Measurements from ENCODE around the gene NUDT21. TPM values are rescaled to one million over a fixed set of nuclear protein-coding genes. Genes with fewer than 3 reads are reported as not detected.
"Not testable (repeated sequence)": the region's sequence is repeated elsewhere in the genome, so short reads cannot be mapped to it uniquely, and the experiment has no call there.

Gene NUDT21
- 72.7 and 83.5 TPM in 2 replicates for total RNA-seq (2014; rRNA removed; shearing (Covaris generic))
- polyA plus RNA-seq (2015; cell fraction: cytosol; rRNA removed): 45.3 and 59.5 TPM in 2 replicates
- polyA plus RNA-seq (2015; cell fraction: nucleus; rRNA removed): 29.7 and 51.0 TPM in 2 replicates

DNA sequence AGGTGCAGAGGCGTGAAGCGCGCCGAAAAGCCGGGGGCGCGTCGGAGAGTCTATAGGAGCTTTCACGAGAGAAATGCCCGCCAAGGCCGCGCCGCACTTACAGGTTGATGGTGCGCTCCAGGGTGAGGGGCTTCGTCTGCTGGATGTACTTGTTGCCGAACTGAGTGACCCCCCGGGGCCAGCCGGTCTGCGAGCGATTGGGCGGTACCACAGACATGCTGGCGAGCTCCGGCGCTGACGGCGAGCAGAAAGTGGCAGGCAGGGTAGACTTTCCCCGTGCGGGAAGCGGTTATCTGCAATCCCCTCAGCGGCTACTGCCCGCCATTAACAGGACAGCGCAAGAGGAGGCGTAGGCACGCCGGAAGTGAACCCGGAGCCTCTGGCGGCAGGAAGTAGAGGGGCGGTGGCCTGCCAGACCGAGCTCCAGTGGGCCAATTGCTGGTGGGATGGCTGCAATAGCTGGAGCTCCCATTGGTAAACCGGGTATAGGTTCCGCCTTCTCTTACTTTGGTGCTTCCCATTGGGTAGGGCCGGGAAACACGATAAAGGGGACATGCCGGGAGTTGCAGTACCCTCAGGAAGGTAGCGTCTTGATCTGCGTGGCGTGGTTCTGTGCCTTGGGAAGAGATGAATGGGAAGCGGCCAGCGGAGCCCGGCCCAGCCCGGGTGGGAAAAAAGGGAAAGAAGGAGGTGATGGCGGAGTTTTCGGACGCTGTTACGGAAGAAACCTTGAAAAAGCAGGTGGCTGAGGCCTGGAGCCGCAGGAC, at the start of gene NUDT21, which contains the start of gene OGFOD1:
TSS of gene NUDT21 (minus strand) at position 347 of the 767 bp plus-strand sequence. CDS start at position 217, 130 bp downstream.
TSS of gene OGFOD1 (plus strand) at position 569 of the 767 bp plus-strand sequence. CDS start at position 628, 59 bp downstream.
- peak; percentile 97 for DNase-seq (ENCODE audit: low read depth, low spot score)
- in situ Hi-C loops (cut with HindIII; ENCODE audit: low pct_unique_long_range_greater_than_20kb, low sequenced_read_pairs): no loop called here

DNA sequence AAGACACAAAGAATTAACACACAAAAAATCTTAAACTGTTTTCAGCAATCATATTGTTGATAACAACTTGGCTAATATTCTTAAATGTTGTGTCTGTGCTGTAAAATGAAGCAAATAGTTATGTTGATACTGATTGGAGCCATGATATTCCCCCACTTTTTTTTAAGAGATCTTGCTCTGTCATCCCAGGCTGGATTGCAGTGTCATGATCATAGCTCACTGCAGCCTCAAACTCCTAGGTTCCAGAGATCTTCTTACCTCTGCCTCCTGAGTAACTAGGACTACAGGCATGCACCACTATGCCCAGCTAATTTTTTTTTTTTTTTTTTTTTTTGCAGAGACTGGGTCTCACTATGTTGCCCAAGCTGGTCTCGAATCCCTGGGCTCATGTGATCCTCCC, 42.7 kb upstream of the NUDT21 start:
- in situ Hi-C loops (cut with HindIII; ENCODE audit: low pct_unique_long_range_greater_than_20kb, low sequenced_read_pairs): no loop called here
- no peak for DNase-seq (ENCODE audit: low read depth, low spot score)

GRCh38 chr16:56493126-56493525, 42.0 kb upstream of the NUDT21 start:
- in situ Hi-C loops (cut with HindIII; ENCODE audit: low pct_unique_long_range_greater_than_20kb, low sequenced_read_pairs): no loop called here
- no peak for DNase-seq (ENCODE audit: low read depth, low spot score)

GRCh38 chr16:56491657-56492261, 40.6 kb upstream of the NUDT21 start:
- in situ Hi-C loops (cut with HindIII; ENCODE audit: low pct_unique_long_range_greater_than_20kb, low sequenced_read_pairs): no loop called here
- no peak for DNase-seq (ENCODE audit: low read depth, low spot score)

GRCh38 chr16:56488868-56489267, 37.7 kb upstream of the NUDT21 start:
- DNase-seq (ENCODE audit: low read depth, low spot score); in situ Hi-C loops (cut with HindIII; ENCODE audit: low pct_unique_long_range_greater_than_20kb, low sequenced_read_pairs): not testable (repeated sequence)

DNA sequence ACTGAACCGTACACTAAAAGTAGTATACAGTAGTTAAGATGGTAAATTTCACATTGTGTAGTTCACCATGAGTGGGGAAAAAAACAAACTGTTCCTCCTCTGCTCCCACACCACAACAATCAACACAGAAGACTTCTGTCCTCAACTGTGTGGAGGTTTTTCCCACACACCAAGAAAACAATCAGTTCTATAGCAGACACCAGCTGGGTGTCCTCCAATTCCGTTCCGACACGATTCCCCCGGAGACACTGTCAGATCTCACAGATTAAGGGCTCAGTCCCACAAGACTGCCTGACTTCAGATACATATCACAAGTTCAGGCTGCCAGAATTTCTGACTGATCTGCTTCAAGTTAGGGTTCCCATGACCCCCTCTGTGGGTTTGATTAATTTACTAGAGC, 36.9 kb upstream of the NUDT21 start:
- in situ Hi-C loops (cut with HindIII; ENCODE audit: low pct_unique_long_range_greater_than_20kb, low sequenced_read_pairs): no loop called here

DNA sequence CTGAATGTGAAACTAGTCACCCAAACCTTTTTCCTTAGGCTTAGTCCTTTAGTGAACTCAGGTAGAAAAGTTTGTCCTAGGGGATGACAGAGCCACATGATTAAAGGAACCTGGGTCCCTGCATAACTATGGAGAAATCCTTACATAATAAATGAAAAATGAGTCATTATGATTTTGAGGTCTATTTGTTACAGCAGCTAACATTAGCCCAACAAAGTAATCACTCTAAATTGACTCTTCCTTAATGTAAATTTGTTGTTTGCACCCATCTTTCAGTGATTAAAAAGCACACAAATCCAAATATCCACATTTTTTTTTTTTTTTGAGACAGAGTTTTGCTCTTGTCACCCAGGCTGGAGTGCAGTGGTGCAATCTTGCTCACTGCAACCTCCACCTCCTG, 32.3 kb upstream of the NUDT21 start:
- in situ Hi-C loops (cut with HindIII; ENCODE audit: low pct_unique_long_range_greater_than_20kb, low sequenced_read_pairs): no loop called here
- DNase-seq (ENCODE audit: low read depth, low spot score): no peak

More for the DNA sequence above, 36.9 kb upstream of the NUDT21 start:
- DNase-seq (ENCODE audit: low read depth, low spot score): no peak

DNA sequence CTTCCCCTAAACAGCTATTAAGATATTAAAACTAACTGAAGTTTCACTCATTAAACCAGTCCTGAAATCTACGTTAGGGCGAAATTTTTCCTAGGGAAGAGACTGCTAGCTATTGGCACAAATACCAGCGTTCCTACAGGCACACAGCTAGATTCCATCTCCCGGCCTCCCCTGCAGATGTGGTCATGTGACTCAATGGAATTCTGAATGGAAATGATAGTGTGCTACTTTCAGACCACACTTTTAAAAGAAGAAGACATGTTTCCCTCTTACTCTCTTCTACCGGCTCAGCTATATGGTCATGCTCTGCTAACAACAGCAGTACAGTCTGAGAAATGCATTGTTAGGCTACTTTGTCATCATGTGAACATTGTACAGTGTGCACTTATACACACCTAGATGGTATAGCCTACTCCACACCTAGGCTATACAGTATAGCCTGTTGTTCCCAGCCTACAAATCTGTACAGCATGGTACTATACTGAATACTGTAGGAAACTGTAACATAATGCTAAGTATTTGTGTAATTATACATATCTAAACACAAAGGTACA, 31.6 kb upstream of the NUDT21 start:
- in situ Hi-C loops (cut with HindIII; ENCODE audit: low pct_unique_long_range_greater_than_20kb, low sequenced_read_pairs): no loop called here
- DNase-seq (ENCODE audit: low read depth, low spot score): no peak

DNA sequence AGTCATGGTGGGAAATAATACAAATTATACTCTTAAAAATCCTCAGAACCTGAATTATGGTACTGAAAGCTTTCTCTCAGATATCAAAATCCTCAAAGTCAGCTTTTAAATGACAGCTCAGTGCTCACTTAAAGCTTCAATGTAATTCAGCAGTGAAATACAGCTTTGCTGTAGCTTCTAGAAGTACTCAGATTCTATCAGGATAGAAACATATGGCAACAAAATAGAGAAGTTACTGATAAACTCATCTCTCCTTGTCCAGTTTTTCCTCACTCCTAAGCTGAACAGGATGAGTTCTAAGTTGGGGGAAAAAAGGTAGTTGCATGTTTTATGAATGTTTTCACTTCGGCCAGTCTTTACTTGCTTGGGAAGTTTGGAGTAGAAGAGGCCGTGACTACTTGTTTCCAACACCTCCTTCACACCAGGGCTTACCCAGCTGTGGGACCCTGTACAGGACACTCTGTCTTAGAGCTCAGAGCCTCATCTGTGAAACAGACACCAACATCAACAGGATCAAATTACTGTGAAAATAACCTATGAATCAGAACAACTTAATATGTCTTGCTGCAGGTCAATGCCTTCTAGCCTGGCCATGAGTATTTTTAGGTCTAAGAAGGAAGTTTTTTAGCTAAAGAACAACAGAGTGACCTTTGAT, 30.5 kb upstream of the NUDT21 start:
- in situ Hi-C loops (cut with HindIII; ENCODE audit: low pct_unique_long_range_greater_than_20kb, low sequenced_read_pairs): no loop called here
- no peak for DNase-seq (ENCODE audit: low read depth, low spot score)

DNA sequence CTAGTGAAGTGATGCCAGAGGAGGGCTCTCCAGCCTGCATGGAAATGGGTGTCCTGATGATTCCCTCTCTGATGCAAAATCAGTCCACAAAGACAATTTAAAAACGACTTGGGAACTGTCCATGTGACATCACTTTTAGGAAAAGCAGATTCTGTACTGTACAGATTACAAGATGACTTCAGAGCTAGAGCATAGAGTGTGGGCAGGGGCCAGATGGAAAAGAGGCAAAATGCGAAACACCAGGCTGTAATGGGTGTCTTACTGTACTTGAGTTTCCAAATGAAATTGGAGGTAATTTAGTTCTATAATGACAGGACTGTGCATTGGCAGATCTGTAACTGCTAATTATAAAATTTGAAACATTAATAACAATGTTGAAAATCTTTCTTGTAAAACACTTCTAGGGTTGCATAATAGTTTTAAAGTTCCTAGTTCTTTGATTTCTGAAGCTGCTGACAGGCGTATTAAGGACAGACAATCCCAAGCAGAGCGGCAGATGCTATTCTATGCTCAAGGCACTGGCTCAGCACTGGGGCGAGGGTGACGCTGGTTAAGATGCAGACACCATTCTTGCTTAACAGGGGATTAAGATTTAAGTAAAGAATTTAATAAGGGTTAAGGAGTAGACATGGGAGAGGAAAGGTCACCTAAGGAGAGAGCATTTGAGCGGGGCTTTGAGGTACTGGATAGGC, 29.8 kb upstream of the NUDT21 start:
- in situ Hi-C loops (cut with HindIII; ENCODE audit: low pct_unique_long_range_greater_than_20kb, low sequenced_read_pairs): no loop called here
- no peak for DNase-seq (ENCODE audit: low read depth, low spot score)

GRCh38 chr16:56479469-56479868, 28.3 kb upstream of the NUDT21 start:
- in situ Hi-C loops (cut with HindIII; ENCODE audit: low pct_unique_long_range_greater_than_20kb, low sequenced_read_pairs): no loop called here
- DNase-seq (ENCODE audit: low read depth, low spot score): no peak

- in situ Hi-C loops (cut with HindIII; ENCODE audit: low pct_unique_long_range_greater_than_20kb, low sequenced_read_pairs): no loop called here
These were observed 27.3 kb upstream of the NUDT21 start for GRCh38 chr16:56478281-56479049.

DNA sequence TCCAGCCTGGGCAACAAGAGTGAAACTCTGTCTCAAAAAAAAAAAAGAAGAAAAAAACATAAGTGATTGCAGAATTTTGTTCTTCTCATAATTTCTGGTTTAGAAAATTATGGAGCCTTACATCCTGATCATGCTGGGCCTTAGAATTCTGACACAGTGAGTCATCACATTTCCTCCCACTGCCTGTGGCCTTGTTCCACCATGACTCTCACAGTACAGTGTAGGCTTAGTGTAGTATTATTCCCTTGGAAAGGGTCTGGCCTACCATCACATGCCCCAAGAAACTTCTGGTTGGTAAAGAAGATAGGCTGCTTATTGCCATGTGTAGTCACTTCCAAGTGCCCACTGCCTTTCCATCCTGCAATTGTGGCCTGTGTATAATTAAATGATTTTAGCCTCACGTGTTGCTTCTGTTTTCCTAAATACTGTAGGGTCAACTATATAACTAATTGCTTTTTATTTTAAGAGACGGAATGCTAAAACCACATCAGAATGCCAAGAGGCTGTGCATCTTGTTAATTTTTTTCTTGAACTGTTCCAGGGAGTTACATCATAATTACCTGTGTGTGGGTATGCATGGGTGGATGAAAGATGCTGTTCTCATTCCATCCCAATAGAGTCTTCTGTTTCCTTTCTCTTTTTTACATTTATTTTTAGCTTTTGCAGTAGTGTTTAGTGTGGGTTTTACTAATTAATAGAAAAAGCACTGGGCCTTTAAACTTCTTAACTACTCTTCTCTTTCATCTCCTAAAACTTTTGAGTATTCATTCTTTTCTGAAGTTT, 26.2 kb upstream of the NUDT21 start:
- peak; percentile 64 for DNase-seq (ENCODE audit: low read depth, low spot score)
- in situ Hi-C loops (cut with HindIII; ENCODE audit: low pct_unique_long_range_greater_than_20kb, low sequenced_read_pairs): no loop called here

More at GRCh38 chr16:56478281-56479049, 27.3 kb upstream of the NUDT21 start:
- no peak for DNase-seq (ENCODE audit: low read depth, low spot score)

- DNase-seq (ENCODE audit: low read depth, low spot score): no peak
- in situ Hi-C loops (cut with HindIII; ENCODE audit: low pct_unique_long_range_greater_than_20kb, low sequenced_read_pairs): no loop called here
These were observed 24.1 kb upstream of the NUDT21 start for GRCh38 chr16:56475201-56475600.

DNA sequence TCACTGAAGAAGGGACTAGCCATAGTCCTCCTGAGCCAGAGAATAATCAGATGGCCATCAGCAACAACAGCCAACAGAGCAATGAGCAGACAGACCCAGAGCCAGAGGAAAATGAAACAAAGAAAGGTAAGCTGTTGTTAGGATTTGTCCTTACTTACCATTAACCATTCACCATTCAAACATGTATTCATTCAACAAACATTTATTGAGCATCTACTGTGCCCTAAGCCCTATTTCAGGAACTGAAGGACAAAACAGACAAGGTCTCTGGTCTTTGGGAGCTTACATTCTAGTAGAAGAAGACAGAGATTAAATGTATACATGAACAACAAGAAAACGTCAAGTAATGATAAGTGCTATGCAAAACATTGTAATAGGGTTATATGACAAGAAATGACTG, 19.5 kb upstream of the NUDT21 start:
- in situ Hi-C loops (cut with HindIII; ENCODE audit: low pct_unique_long_range_greater_than_20kb, low sequenced_read_pairs): no loop called here
- DNase-seq (ENCODE audit: low read depth, low spot score): no peak

DNA sequence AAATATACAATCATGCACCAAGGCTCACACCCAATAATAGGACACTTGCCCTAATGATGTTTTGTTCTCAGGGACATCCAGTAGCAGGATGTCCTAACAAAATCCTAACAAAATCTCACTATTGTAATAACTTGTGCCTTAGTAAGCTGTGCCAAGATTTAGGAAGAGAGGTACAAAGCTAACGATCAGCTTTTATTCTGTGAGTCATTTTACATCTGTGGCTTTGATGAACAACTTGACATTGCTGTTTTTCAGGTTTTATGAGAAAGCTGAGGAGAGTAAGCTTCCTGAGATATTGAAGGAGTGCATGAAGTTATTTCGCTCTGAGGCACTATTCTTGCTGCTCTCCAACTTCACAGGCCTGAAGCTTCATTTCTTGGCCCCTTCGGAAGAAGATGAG, 19.1 kb upstream of the NUDT21 start:
- in situ Hi-C loops (cut with HindIII; ENCODE audit: low pct_unique_long_range_greater_than_20kb, low sequenced_read_pairs): no loop called here
- DNase-seq (ENCODE audit: low read depth, low spot score): no peak
